ENCODE data around the gene NSUN5.
"Not testable (repeated sequence)": the region's sequence is repeated elsewhere in the genome, so short reads cannot be mapped to it uniquely, and the experiment has no call there.

NSUN5 gene

DNA sequence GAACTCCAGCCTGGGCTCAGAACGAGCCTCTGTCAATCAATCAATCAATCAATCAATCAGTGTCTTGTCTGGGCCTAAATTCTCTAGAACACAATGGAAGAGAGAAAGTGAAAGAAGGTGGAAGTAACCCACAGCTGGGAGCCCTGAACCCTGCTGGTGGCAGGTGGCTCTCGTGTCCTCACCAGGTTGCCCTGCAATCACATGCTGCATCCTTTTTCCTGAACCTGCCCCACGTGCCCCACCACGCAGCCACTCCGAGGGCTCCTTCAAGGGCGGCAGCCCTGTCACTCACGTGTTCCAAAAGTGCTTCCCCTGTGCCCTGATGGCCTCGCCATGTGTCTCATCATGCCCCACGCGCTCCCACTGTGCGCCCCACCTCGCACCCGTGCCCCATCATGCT is 18.8 kb upstream of the NSUN5 start:
- not testable (repeated sequence) for DNase-seq (ENCODE audit: low read depth in 2 of 2)

DNA sequence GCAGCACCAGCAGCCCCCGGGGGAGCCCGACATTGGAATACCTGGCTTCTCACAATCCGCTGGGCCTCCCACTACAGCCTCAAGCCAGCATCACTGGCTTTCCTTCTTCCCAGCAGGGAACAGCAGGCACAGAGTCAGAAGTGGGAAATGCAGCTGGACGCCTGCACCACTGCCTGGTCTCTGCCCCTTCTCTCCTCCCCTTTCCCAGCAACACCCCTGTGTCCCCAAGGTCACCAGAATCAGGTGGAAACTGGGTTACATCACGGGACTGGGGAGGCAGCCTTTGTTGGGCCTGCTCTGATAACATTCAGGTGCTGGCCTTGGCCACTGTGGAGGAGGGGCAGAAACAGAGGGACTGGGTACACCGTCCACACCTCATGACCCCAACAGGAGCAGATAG is 16.8 kb upstream of the NSUN5 start:
- DNase-seq (ENCODE audit: low read depth in 2 of 2), result not testable (repeated sequence)

- not testable (repeated sequence) for DNase-seq (ENCODE audit: low read depth in 2 of 2)
These were observed 15.6 kb upstream of the NSUN5 start for GRCh38 chr7:73324081-73324845.

DNA sequence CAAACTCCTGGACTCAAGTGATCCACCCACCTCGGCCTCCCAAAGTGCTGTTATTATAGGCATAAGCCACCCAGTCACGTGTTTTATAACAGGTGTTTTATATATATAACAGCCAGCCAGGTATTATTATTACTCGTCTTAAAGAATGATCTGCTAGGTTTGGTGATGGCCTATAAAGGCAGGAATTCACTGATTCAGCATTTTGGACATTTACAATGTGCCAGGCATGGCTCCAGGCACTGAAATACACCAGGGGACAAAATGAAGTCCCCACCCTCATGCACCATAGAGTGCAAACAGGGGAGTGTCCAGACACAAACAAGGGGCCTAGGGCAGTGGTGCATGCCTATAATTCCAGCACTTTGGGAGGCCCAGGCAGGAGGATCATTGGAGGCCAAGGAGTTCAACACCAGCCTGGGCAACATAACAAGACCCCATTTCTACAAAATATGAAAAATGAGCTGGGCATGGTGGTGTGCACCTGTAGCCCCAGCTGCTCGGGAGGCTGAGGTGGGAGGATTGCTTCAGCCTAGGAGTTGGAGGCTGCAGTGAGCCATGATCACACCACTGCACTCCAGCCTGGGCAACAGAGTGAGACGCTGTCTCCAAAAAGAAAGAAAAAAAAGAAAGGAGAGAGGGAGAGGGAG is 14.9 kb upstream of the NSUN5 start:
- DNase-seq (ENCODE audit: low read depth in 2 of 2), result not testable (repeated sequence)

- DNase-seq (ENCODE audit: low read depth in 2 of 2), result not testable (repeated sequence)
These were observed 11.4 kb upstream of the NSUN5 start for GRCh38 chr7:73320009-73320408.

DNA sequence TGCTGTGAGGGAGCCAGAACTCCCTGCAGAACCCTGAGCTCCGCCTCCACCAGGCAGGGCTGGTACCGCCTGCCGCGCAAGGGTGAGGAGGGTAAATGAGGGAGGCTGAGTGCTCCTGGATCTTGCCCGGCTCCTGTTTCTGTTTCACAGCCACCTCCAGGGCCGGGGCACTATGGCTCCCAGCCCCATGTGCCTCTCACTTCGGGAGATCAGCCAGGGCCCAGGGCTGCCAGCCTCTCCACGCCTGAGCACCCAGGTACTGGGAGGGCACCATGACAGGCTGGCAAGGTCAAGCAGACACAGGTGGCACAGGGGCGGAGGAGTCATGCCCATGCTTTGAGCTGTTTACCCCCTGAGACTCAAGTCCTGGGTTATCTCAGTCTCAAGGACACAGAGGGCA is 10.9 kb upstream of the NSUN5 start:
- DNase-seq (ENCODE audit: low read depth in 2 of 2), result not testable (repeated sequence)

DNA sequence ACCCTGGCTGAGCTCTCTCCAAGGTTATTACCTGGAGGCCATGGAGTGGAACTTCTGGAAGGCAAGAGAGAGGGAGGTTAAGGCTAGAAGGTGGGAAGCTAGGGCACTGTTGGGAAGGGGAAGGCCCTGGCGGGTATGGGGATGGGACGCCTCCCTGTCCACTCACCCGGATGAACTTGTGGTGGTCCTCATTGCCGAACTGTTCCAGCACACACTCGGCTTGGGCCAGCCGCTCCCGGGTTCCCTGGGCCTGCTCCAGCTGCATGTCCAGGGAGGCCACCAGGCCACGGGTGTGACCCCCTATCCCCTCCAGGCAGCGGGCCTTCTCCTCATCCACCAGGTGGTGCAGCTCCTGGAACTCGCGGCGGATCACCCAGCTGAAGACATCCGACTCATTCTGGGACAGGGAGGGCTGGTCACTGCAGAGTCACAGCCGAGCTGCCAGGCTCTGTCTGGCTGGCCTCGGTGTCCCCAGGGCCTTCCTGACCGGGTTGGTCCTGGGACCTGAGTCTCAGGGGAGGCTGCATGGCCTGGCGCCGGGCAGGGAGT is 10.1 kb upstream of the NSUN5 start:
- not testable (repeated sequence) for DNase-seq (ENCODE audit: low read depth in 2 of 2)

DNA sequence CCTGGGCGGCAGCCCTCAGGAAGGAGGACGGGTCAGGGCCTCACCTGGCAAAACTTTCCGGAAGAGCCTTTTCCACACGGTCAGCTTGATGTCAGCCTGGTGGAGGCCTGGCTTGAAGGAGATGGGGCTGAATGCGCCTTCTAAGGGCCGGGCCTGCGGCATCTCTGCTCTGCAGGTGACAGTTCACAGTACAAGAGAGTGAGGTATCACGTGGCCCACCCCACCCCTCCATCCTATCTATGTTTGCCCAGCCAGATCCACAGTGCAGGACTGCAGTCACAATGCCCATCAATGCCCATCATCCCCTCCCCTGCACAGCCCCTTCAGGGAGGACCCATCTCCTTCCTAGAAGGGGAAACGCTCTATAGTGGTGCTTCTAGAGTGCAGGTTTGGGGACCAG is 7.9 kb upstream of the NSUN5 start:
- no peak for DNase-seq (ENCODE audit: low read depth in 2 of 2)

- DNase-seq (ENCODE audit: low read depth in 2 of 2), result no peak
These were observed 5.6 kb upstream of the NSUN5 start for GRCh38 chr7:73314271-73314670.

- no peak for DNase-seq (ENCODE audit: low read depth in 2 of 2)
These were observed 4.9 kb upstream of the NSUN5 start for GRCh38 chr7:73313521-73313906.

GRCh38 chr7:73312831-73313520 is 4.3 kb upstream of the NSUN5 start:
- no peak for DNase-seq (ENCODE audit: low read depth in 2 of 2)

DNA sequence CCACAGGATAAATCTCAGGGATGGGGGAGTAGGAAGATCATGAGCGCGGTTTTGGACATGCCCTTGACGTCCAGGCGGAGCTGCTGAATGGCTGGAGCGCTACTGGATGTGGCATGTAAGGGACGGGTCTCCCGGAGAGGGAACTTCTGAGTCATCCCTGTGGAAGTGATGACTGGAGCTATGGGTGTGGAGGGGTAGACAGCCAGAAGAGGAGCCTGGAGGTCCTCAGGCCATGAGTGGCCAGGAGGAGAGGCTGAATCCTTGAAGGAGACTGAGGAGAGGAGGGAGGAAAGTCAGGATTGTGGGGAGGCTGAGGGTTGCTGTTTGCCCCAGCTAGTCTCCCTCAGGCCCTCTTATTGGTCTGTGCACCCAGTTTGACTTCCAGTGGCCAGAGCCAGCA is 2.8 kb upstream of the NSUN5 start:
- DNase-seq (ENCODE audit: low read depth in 2 of 2), result not testable (repeated sequence)

DNA sequence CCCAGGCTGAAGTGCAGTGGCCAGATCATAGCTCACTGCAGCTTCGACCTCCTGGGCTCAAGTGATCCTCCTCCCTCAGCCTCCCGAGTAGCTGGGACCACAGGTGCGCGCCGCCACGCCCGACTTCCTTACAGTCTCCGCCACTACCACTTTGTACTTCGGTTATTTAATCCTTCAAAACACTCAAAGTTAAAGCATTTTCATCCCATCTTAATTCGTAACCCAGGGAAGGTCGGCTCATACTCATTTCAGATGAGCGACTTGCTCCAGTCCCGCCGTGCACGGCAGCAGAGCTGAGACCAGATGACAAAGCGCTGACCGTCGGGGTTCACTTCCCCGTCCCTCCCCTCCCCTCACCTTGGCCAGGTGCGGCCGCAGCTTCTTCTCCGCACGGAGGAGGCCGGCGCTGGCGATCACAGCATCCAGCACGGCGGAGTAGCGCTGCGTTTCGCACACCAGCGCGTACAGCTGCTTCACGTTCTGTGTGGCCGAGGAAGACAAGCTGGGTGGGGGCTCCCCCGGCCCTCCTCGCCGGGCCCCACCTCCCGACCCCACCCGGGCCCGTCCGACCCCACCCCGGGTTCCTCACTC is 457 bp downstream of the NSUN5 start:
- no peak for DNase-seq (ENCODE audit: low read depth in 2 of 2)

DNA sequence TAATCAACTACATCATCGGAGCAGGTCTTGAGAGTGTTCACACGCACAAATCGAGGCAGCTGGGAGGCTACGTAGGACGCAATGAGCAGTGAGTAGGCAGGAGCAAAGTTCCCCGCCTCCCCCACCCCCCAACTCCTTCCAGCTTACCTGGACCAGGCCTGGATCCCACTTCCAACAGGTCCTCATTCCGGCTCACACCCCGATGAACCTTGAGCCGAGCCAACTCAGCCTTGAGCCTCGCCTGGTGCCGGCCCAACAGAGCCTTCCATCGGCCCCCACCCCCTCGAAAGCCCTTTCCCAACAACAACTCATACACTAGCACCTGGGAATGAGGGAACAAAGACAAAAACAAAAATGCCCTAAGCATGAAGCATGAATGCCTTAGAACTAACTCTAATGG is 1.2 kb downstream of the NSUN5 start:
- DNase-seq (ENCODE audit: low read depth in 2 of 2), result no peak

GRCh38 chr7:73304612-73305387 is 3.8 kb downstream of the NSUN5 start:
- DNase-seq (ENCODE audit: low read depth in 2 of 2), result not testable (repeated sequence)

GRCh38 chr7:73304071-73304470 is 4.6 kb downstream of the NSUN5 start:
- DNase-seq (ENCODE audit: low read depth in 2 of 2), result no peak

- DNase-seq (ENCODE audit: low read depth in 2 of 2), result no peak
These were observed 5.1 kb downstream of the NSUN5 start for GRCh38 chr7:73303546-73303945.

GRCh38 chr7:73302846-73303245 is 5.8 kb downstream of the NSUN5 start:
- DNase-seq (ENCODE audit: low read depth in 2 of 2), result not testable (repeated sequence)

GRCh38 chr7:73301108-73301507 is 7.5 kb downstream of the NSUN5 start:
- not testable (repeated sequence) for DNase-seq (ENCODE audit: low read depth in 2 of 2)

DNA sequence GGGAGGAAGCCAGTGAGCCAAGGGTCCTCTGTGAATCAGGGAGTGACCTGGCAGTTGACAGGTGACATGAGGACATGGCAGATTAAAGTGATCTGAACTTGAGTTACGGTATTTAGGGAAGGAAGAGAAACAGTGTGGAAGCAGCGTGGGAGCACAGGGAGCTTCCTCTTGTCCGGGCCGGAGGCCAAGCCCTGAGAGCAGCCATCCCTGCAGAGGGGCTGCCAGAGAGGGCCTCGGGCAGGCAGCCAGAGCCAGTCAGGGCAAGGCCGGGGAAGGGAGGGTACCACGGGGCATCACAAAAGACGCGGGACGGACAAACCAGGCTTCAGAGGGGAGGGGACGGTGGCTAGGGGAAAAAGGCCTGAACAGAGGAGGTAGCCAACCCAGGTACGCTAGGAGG is 8.8 kb downstream of the NSUN5 start:
- not testable (repeated sequence) for DNase-seq (ENCODE audit: low read depth in 2 of 2)

DNA sequence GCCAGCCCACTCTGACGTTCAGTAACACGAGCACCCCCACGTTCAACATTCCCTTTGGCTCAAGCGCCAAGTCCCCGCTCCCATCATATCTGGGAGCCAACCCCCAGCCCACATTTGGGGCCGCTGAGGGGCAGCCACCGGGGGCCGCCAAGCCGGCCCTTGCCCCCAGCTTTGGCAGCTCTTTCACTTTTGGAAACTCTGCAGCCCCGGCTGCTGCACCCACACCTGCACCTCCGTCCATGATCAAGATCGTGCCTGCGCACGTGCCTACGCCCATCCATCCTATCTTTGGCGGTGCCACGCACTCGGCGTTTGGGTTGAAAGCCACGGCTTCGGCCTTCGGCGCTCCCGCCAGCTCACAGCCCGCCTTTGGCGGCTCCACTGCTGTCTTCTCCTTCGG is 10.9 kb downstream of the NSUN5 start:
- DNase-seq (ENCODE audit: low read depth in 2 of 2), result not testable (repeated sequence)
